Colon (tissue), 2 donors: ENCODE results near the gene F11.
A peak's percentile ranks its signal among the peaks of the same experiment; 100 is the strongest.
"Not testable (repeated sequence)": the region's sequence is repeated elsewhere in the genome, so short reads cannot be mapped to it uniquely, and the experiment has no call there.

Experiments
- FAIRE-seq: peaks from 2 replicates; lab custom pipeline; 2012; peaks lifted over from hg19 to GRCh38; lab: Jason Lieb, UNC
- donor health status: control.
- donor health status: control.

F11 gene

DNA sequence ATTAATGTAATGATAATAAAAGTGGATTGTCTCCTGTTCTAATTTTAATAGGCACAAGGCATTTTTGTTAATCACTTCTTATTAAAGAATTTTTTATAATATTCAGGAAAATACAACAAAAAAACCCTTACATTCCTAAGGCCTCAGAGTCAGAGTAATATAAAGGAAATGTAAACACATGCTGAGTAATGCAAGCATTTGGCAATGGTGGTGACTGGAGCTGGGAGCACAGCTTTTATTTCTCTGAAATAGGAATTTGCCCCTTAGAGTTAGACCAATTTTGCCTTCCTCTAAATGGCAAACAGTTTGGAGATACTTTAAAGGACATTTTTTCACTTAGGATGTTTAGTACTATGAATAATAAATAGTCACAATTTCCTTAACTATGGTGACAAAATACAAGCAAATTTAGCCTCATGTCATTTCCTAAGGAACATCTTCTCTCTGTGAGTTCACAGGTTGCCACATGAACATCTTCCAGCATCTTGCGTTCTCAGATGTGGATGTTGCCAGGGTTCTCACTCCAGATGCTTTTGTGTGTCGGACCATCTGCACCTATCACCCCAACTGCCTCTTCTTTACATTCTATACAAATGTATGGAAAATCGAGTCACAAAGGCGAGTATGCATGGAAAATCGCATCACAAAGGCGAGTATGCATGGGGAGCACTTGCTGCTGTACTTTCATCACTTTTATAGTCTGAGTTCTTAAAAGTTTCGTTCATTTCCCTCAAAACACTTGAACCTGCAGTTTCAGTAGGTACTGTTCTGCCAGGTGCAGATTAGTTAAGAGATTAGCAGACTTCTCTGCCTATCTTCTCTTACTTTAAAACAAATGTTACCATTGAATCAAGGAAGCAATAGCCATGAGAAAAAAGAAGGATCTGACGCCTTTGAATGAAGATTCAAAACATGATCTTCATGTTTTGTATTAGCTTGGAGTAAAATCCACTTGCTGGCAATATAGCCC, 15.9 kb upstream of the F11 start:
- FAIRE-seq, result no peak

DNA sequence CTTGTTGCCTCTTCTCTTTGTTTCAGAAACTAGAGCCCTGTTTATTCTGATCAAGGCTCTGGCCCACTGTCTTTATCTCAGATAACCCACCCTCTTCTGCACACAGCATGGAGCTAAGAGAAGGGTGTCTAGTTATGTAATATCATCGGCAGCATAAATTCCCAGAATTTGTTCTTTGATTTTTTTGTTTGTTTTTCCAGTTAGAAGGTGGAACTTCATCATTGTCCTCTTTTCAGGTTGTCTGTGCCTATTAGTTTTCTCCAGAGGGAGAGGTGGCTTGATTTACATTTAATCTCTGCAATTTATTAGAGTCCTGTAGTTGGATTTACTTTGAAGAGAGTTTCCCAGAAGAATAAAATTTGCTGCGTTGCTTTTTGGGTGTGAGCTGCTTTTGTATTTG, 15.2 kb upstream of the F11 start:
- no peak for FAIRE-seq

DNA sequence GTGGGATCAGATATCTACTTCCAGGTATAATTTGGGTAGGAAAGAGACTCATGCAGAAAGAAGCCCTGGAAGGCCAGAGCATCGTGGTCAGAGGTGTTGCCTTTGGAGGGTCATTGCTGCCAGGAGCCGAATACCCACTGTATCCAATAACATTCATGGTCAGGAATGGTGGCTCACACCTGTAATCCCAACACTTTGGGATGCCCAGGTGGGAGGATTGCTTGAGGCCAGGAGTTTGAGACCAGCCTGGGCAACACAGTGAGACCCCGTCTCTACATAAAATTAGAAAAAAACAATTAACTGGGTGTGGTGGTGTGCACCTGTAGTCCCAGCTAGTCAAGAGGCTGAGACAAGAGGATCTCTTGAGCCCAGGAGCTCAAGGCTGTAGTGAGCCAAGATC, 10.9 kb upstream of the F11 start:
- FAIRE-seq, result no peak

DNA sequence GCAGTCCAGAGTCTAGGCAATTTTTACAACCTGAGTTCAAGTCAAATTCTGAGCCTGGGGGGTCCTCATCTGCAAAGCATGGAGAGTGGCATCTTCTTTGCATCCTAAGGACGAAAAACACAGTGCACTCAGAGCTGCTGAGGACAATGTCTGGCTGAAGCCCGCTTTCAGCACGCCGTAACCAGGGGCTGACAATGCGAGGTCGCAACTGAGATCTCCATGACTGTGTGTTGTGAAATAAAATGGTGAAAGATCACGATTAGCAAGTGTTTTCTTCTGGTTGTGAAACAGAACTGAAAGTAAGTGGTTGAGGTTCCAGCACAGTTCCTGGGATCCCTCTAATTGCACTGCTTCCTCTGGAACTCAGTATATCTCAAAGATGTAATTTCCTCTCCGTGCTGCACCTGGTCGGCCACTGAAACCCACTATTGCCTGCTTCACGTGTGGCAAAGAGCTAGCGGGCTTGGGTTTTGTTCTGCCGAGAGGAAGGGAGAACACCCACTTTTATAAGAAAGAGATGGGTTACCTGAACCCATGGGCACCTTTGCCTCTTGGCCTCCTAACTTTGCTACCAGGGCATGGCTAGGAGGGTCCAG, 7.7 kb upstream of the F11 start:
- FAIRE-seq, result no peak

DNA sequence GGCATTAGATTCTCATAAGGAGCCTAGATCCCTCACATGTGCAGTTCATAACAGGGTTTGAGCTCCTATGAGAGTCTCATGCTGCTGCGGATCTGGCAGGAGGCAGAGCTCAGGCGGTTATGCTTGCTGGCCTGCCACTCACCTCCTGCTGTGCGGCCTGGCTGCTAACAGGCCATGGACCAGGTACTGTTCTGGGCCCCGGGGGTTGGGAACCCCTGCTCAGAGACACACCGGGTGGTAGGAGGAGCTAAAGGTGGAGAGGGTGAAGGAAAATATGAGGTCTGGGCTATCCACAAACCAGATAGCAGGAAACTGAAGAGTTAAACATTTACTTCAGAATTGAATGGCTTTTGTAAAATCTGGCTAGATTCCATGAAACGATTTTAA, 5.9 kb upstream of the F11 start:
- FAIRE-seq, result no peak

DNA sequence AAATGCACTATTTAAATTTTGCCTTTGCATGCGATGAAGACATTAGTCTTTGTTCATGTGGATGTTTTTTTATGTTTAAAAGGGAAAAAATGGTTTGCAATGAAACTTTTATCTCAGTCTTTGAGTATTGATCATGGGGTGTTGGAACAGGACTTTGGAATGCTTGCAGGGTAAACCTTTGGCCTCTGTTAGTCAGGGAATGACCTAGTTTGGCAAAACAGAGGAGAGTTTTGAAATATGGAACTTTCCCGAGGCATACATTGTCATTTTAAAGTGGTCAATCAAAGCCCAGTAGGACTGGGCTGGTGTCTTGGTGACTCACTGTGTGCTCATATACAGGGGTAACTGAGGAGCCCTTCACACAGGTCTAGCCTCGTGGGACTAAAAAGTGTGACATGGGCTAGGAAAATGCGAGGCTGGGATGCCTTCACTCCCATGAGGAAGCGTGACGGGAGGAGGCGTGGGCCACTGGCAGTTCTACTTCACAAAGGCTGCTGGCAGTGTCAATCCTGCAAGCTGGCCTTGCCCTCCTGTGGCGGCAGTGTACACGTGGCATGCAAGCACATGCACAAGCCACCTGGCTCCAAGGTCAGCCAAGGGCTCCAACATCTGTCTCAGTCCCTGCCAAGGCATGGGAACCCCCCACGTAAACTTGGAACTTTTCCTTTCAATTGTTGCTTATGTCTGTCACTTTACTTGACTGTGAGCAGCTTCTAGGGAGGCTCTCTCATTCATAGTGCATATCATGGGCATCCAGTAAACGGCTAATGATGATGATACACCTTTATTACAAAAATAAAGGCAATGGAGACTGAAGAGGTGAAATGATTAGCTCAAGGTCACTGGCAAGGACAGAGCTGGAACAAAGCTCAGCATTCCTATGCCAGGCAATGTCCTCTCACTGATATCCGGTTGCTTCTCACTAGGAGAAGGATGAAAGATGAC, 5.2 kb upstream of the F11 start:
- no peak for FAIRE-seq

DNA sequence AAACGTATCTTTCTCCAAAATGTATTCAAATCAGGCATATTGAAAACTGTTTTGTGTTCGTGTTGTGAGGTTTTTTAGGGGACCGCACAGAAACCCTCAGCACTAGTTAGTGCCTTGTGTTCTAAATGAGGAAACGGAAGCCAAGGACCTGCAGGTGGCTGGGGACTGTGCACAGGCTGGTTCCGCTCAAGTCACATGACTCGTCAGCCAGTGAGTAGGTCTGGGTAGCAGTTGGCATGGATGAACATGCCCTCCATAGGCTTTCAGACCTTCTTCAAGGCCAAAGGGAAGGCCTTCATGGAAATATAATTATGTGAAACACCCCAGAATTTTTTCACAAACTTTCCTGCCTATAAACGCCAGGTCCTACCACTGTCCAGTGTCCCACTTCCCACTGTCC, 1.3 kb upstream of the F11 start:
- FAIRE-seq, result no peak

DNA sequence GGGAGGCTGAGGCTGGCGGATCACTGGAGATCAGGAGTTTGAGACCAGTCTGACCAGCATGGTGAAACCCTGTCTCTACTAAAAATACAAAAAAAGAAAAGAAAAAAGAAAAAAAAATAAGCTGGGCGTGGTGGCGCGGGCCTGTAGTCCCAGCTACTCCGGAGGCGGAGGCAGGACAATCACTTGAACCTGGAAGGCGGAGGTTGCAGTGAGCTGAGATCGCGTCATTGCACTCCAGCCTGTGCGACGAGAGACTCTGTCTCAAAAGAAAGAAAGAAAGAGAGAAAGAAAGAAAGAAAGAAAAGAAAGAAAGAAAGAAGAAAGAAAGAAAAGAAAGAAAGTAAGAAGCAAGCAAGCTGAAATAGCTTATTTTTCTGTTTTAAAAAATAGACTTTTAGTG, 739 bp upstream of the F11 start:
- FAIRE-seq, result not testable (repeated sequence)

DNA sequence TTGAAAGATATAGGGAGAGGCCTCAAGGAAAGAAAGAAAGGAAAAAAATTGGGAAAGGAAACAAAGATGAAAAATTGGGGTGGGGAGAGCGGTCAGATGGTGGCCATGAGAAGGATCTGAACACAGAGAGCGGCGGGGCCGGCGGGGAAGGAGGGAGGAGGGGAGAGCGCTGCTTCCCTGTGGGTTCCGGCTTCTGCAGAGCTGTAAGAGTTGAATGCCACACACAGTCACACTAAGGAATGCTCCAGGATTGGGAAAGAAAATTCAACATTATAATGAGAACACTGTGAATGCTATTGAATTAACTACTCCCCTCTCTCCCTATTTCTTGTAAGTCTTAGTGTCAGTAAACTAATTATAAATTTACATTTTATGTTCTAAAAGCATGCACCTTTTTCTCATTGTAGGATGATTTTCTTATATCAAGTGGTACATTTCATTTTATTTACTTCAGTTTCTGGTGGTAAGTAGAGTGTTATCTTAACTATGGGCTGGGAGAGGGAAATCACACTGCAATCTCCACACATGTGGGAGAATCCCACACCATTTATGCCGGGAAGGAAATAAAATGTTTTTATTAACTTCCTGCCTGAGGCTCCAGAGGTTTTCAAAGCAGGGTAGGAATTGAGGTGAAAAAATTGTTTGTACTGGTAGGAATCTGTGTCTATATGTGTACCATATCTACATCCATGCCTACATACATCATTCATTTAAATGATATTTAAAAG, 904 bp downstream of the F11 start:
- no peak for FAIRE-seq

DNA sequence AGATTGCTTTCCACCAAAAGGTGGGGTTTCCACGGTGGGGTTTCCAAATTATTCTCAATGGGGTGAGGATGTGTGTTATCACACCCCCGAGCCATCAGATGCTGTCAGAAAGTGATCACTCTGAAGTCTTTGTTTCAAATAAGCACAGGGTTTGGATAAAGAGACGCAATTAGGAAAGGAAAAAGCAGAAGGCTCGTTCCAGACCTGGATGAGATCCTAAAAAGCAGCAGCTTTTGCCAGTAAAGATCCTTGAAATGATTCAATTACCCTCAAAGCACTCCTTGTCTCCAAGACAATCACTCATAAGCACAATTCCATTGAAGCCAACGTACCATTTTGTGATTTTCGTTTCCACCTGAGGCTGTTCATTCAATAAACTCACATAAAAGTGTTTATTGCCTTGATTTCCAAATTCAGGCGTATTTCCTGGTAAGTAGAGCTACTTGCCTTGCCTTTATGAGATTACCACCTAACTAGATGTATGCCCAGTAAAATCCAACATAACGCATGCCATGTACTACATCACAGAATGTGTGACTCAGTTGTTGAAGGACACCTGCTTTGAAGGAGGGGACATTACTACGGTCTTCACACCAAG, 5.2 kb downstream of the F11 start:
- no peak for FAIRE-seq

DNA sequence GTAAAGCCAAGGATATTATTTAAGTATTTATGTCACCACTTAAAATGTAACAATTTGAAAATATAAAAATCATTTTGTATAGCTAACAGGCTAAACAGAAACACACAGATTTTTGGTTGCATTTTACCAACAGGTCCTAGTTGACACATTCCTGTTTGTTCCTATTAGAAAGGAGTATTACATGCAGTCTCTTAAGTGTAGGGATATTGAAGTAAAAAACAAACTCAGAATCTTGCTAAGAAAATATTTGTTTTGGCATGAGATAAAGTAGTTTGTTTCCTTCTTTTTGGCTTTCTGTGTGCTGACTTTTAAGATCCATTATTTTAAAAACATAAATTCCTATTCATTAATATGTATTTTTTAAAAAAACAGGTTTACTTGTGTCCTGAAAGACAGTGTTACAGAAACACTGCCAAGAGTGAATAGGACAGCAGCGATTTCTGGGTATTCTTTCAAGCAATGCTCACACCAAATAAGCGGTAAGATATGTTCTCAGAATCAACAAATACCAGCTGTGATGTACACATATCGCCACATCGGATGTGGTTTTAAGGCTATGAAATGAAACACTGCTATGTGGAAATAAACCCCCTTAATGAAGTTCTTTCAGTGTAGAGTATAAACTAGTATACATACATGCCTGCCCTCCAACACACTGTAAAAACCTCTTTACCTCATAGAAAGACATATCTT, 6.9 kb downstream of the F11 start:
- FAIRE-seq, result no peak

DNA sequence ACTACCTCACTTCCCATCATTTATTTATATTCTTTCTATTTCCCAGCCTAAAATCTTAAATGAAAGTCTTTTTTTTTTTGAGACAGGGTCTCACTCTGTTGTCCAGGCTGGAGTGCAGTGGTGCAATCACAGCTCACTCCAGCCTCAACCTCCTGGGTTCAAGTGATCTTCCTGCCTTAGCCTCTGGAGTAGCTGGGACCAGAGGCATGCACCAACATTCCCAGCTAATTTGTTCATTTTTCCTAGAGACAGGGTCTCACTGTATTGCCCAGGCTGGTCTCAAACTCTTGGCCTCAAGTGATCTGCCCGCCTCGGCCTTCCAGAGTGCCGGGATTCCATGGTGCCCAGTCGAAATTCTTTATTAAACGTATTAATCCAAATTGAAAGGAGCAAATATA, 7.4 kb downstream of the F11 start:
- FAIRE-seq, result not testable (repeated sequence)

DNA sequence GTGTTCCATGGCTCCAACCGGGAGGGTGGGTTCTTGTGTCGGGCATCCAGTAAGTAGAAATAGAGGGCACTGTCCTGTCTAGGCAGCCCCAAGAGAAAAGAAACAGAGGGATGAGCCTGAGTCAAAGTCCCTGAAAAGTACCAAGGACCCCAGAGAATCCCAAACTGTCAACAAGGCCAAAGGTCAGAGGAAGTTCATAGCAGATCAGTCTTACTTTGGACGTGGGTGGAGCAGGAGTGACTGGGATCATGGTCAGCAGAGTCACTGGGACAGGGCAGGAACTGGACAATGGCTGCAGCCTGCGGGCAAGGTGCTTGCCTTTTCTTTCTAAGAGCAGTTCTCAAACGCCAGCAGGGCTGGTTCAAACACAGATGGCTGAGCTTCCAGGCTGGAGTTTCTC, 17.3 kb downstream of the F11 start:
- no peak for FAIRE-seq

DNA sequence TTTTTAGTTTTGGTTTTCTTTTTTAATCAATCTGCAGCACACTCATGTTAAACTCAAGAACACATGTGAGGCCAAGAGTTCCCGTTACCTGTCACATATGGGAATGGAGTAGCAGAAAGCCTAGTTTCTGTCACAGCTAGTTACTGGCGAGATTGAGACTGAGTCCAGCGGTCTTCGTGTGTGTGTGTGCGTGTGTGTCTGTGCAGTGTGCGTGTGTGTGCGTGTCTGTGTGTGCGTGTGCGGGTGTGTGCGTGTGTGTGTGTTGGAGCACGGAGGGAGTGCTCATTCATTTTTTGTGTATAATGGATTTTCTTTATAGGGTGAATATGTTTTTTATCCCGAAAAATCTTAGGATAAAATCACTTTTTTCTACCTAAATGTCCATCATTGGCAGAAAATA, 19.2 kb downstream of the F11 start:
- FAIRE-seq, result no peak

DNA sequence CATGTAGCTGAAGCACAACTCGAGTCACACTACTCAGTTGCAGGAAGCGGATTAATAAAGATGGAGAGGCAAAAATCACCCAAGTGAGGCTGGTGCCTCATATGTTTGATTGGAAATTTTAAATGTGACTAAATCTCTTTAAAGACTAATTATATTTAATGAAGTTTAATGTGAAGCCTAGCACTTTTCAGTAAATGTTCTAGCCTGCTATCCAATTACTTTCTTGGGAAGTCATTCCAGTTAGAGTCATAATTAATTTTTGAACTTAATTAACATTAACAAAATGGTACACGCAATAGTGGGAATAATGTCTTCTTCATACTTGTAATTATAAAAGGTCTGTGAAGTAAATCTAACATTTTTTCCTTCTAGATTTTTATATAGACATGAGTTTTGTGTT, 20.6 kb downstream of the F11 start:
- no peak for FAIRE-seq

DNA sequence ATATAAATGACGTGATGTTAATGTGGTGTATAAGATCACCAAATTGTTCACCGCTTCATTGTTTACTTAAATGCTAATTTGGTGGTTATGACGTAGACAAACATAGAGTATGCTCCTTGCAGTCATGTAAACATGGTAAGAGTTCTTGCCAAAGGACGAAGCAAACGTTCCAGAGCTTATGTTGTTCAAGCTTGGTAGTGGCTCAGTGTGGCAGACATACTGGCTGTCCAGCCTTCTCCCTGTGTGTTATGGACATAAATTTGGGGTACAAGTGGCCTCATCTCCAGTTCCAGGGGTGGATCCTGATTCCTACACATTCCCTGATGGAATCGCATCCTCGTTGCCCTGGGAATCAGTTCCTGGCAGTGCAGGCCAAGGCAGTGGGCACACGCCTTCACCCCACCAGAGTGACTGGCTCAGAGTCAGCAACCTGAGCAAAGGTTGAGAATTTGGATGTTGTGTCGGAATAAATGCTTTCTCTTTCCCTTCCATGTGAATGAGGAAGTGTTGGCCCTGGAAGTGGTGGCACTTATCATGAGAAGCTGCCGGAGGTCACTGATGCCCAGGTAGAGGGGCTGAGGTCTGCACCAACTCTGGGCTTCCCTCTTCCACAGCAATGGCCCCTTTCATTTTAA, 25.4 kb downstream of the F11 start:
- FAIRE-seq, result no peak

DNA sequence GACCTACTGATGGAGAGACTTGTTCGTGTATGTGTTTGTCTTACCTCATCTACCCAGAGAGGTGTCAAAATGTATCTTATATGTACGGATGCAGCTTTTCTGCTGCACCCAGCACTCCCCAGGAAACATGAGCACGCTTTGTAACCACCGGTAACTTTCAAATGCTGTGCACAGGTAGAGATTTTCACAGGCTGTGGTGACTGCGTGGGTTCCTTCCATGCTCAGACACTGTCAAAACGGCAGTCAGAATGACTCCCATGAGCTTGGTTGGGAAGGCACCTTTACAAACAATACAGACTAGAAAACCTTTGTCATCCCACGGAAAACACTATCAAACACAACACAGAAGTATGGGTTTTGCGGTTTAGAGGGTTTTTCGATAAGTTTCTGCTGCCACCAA, 28.2 kb downstream of the F11 start:
- no peak for FAIRE-seq

DNA sequence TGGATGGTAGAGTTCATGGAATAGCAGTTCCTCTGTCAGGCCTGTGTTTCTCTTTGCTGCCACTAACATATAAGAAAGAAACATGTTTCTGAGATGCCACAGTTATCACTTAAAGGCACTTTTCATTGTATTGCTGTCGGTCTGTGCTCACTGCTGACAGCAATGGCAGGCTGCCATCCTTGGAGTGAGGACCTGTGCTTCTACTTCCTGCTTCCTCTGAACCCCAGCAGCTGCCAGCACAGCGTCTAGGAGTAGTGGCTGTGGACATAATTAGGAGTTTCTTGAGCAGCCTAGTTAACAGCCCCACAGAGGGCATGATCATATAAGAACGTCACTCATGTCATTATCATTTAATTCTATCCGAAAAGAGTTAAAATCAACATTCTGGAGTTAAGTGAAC, 30.5 kb downstream of the F11 start:
- FAIRE-seq, result no peak

DNA sequence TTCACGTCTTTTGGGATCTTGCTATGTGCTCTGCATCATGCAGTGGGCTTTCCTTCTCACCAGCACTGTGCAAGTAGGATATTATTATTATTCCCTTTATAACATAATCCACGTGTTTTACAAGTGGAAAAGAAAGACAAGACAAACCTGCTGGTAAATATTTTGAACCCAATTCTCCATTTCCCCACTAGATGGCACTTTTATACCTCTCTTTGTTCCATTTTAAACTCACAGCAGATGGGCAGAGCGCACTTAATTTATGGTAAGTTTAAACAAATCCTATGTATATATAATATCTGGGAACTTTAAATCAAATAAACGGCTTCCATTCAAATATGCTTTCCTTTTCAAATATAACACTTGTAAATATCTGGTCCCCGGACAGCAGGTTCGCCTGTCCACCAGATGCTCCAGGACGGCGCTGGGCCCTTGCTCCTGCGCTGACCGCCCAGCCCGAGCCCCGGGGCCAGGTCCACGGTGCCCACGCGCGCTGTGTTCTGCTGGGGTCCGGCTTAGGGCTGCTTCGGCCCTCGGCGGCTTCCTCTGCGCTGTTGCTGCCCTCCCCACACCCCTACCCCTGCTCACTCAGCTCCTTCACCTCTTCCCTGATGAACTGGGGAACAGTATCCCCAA, 31.1 kb downstream of the F11 start:
- FAIRE-seq, result peak; percentile 41

DNA sequence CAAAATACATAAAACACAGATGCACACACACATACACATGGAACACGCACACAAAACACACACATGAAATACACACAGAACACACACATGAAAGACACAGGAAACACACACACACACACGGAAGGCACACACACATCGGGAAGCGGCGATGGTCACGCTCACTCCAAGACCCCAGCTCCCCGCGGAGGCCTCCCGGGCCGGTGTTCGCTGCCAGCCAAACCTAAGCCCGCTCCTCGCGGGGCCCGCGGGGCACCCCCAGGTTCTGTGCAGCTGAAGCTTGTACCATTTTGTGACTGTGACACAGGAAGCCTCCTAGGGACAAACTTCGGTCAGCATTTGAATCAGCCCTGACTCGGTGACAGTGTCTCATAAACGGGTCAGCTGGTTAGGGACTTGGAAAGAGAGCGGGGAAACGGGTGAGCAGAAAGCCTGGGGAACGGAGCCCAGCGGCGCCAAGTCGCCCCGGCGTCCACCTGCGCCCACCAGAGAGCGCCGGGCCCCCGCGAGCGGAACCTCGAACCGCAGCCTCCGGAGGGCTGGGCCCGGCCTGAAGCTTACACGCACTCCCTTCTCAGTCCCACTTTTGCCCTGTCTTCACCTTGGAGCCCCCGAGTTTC, 32.1 kb downstream of the F11 start:
- FAIRE-seq, result no peak
